Bone marrow (tissue), 2 donors: ENCODE results near the gene SPG7.
"Not testable (repeated sequence)": the region's sequence is repeated elsewhere in the genome, so short reads cannot be mapped to it uniquely, and the experiment has no call there.

Experiments
- DNase-seq, 2 donors: peaks; one replicate each; lab custom pipeline; 2025; lab: John Stamatoyannopoulos, UW

The SPG7 gene

GRCh38 chr16:89564476-89565255 is 56.5 kb downstream of the SPG7 start:
- DNase-seq: no peak

DNA sequence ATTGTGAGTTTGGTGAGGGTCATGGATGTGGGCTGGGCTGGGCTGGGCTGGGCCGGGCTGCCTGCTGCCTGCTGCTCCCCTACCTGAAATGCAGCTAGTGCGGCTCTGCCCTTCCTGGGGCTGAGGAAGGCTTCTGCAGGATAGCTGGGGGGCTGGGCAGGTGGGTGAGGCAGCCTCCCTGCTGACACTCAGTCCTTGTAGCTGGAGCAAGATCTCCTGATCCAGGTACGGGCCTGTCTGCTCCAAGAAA is 57.0 kb downstream of the SPG7 start:
- DNase-seq: no peak

DNA sequence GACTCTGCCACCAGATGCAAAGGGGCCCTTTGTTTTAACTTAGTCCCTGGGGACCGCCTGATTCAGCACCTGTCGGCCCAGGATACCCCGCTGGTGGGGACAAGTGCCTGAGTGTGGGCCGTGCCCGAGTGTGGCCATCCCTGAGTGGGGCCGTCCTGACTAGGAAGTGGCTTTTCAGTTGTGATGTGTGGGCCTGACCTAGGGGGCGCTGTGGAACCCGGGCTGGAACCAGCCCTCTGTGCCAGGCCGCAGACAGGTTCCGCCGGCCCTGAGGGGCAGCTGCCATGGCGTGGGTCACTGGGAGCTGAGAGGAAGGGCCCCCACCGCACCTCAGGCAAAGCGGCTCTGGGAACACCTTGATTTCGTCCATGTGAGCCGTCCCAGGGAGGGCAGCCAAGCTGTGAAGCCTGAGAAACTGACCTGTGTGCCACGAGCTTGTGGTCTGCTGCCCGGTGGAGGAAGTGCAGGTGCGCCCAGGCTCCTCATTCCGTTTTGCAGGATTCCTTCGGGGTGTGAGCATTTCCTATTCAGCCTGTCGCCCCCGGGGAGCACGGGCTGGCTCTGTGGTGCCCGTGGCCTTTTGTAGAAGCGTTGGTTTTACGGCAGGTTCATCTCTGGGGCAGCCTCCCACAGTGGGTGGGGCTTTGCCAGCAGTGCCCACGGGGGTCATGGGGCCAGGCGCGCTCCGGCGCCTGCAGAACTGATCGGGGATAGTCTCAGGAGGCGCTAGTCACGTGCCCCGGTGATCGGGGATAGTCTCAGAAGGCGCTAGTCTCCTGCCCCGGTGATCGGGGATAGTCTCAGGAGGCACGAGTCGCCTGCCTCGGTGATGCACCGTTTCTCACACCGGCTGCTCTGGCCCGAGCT is 57.5 kb downstream of the SPG7 start:
- DNase-seq: peak; percentile 18

GRCh38 chr16:89567656-89568594 is 59.7 kb downstream of the SPG7 start:
- no peak for DNase-seq

GRCh38 chr16:89569506-89570341 is 61.5 kb downstream of the SPG7 start:
- DNase-seq: no peak

DNA sequence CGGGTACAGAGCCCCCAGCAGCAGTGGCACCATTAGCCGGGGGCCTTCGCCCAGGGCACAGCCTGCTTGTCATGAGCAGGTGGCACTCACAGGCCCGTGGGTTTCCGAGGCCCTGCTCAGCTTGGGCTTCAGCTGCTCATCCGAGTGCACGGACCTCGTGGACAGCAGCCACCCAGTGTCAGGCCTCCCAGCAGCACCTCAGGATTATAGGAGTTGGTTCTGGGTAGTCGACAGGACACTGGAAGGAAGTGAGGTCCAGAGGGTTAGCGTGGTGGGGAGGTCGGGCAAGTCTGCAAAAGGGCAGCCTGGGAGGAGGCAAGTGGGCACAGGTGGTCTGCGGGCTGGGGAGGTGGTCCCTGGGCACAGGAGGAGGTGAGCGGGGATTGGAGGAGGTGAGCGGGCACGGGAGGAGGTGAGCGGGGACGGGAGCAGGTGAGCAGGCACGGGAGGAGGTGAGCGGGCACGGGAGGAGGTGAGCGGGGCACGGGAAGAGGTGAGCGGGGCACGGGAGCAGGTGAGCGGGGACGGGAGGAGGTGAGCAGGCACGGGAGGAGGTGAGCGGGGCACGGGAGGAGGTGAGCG is 62.2 kb downstream of the SPG7 start:
- no peak for DNase-seq

GRCh38 chr16:89570983-89571598 is 62.9 kb downstream of the SPG7 start:
- DNase-seq: not testable (repeated sequence)

DNA sequence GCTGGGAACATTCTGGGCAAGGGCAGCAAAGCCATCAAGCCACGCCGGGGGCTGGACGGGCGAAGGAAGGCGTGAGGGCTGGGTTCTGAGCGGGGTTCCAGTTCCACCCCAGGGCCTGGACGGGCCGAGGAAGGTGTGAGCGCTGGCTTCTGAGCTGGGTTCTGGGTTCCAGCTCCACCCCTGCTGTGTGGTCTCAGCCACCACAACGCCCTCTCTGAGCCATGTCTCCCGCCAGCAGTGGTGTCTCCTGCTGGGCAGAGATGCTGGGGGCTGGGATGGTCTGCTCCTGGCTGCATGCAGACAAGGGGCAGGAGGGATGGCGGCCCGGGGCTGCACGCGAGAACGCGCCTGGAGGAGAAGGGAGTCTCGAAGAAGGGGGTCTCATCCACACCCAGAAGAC is 63.4 kb downstream of the SPG7 start:
- no peak for DNase-seq

GRCh38 chr16:89572073-89572484 is 63.9 kb downstream of the SPG7 start:
- no peak for DNase-seq

GRCh38 chr16:89572485-89573205 is 64.4 kb downstream of the SPG7 start:
- DNase-seq: no peak

DNA sequence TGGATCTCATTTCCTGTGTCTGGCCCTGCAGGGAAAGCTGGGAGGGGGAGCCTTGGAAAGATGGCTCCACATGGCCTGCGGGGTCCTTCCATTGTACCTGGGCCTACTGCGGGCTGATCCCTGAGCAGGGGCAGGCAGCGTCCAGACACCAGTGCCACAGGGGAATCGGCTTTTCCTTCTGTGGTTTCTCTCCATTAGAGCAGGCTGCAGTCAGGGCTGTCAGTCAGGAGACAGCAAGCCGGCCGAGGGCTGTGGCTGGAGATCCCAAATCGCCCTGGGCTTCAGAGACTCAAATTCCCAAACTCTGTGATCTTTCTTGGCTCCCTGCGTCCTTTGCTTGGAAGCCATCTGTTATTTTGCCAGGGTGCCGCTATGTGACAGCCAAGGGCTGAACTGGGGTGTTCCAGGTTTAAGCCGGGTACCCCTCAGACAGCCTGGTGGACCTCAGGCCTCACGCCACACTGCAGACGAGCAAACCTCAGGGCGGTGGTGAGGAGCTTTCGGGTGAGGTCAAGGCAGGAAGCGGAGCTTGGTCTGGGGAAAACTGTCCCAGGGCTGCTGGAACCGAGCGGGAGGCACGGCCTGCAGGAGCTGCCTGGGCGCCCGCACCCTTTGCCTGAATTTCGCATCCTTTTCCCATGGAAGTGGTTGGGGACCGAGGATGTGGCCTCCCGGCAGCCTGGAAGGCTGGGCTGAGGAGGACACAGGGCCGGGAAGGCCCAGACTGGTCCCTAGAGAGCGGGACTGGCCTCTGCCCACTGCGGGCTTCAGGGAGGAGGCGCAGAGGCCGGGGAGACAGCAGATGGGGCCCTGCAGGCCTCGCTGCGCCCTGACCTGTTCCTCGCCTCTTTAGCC is 65.8 kb downstream of the SPG7 start:
- DNase-seq: no peak

DNA sequence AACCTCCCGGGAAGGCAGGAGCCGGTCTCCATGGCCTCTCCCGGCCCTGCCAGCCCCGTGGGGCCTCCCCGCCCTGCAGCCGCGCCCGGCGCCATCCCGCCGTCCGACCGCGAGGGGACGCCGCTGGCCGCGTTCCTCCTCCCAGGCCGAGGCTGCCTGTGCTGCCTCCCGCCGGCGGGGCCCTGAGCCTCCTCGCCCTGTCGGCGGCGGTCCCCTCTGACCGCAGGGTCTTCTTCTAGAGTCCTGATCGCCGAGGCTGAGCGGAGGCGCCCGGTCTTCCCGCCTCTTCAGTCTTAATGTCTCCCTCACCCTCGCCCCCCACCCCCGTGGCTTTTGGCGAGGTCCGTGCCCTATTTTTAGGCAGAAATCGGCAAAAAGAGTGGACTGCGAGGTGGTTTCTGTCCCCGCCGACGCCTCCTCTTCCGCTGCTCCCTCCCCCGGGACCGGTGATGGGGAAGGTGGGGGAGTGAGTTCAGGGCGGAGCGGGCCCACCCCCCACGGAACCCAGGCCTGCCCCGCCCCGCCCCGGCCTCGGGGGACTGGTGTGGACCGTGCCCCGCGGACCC is 66.6 kb downstream of the SPG7 start:
- peak; percentile 27 to 38 for DNase-seq

DNA sequence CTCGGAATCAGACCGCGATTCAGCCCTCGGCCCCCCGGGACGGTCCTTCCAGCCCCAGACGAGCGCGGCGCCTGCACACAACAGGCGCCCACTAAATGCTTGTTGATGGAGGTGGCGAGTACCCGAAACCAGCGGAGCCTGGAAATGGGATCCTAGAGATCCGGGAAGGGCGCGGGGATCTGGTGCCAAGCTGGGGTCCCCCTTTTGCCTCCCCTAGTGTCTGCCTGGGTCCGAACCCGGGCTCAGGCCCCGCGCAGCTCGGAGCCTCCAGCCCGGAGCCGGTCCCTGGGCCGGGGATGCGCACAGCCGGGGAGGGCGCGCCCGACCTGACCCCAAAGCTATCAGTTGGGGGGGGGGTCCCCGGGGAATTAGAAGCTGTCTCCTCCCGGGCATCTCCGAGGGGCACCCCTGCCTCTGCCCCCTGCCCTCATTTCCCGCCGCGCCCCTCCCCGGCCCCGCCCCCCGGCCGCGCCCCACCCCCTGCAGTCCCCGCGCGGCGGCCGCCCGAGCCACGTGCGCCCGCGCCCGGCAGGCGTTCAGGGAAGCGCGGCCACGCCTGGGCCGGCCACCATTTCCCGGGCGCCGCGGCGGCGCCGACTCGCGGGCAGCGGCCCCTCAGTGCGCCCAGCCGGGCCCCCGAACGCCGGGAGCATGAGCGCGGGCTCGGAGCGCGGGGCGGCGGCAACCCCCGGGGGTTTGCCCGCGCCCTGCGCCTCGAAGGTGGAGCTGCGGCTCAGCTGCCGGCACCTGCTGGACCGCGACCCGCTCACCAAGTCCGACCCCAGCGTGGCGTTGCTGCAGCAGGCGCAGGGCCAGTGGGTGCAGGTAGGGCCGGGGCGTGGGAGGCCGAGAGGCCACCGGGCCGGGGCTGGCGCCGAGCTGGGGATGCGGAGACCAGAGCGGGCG is 67.3 kb downstream of the SPG7 start, which contains the start of gene CPNE7:
TSS of gene CPNE7 (plus strand) at position 512 of the 906 bp plus-strand sequence. CDS start at position 652, 140 bp downstream.
- DNase-seq: no peak

DNA sequence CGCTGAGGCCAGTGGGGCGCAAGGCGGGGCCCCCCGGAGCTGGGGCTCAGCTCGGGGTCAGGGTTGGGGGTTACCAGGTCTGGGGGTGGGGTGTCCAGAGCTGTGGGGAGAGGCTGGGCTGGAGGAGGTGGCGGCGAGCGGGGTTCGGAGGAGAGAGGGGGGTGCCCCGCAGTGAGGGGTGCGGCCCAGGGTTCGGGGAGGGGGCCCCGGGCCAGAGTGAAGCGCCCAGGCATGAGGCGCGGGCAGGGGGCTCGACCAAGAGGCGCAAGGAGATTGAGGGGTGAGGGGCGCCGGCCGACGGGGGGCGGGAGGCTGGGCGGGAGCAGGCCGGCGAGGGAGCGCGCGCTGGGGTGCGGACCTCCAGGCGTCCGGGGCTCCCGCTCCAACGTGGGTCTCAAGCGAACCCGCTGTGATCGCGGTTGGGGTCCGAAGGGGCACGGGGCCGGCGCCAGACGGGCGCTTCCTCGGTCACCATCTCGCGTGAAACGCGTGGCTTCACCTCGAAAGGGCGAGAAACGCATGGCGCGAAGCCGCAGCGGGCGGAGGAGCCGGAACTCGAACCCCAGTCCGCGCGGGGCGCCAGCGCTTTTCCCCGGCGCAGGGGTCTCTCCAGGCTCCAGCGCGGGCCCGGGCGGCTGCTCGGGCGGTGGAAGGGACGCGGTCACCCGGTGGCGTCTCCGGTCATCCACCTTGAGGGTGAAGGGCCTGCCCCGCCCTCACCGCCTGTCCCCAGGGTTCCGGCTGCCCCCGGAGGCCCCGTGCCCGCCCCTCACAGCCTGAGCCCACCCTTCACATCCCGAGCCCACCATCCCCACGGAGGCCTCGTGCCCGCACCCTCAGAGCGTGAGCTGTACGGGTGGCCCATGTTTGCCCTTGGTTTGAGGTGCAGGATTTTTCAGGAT is 68.2 kb downstream of the SPG7 start:
- DNase-seq: no peak

- no peak for DNase-seq
These were observed 69.0 kb downstream of the SPG7 start for GRCh38 chr16:89577055-89577759.

GRCh38 chr16:89579351-89579750 is 71.1 kb downstream of the SPG7 start:
- DNase-seq: no peak
